NCI-H1436 (cell line): ENCODE data around the gene DENR.
"Not testable (repeated sequence)": the region's sequence is repeated elsewhere in the genome, so short reads cannot be mapped to it uniquely, and the experiment has no call there.

ENCODE experiments used
- DNase-seq: peaks from one replicate; lab custom pipeline; 2025; lab: John Stamatoyannopoulos, UW

Gene DENR

GRCh38 chr12:122752464-122753318, at the start of gene DENR:
Gene DENR (plus strand): TSS chr12:122752824. CDS start chr12:122753702, 878 bp downstream.
- peak; percentile 98 for DNase-seq

GRCh38 chr12:122702890-122703611, 49.6 kb upstream of the DENR start, which contains the start of gene HCAR2:
Gene HCAR2 (minus strand): TSS chr12:122703357. CDS start chr12:122703283, 74 bp downstream.
- not testable (repeated sequence) for DNase-seq

GRCh38 chr12:122703841-122704240, 48.8 kb upstream of the DENR start:
- not testable (repeated sequence) for DNase-seq

- not testable (repeated sequence) for DNase-seq
Measured at GRCh38 chr12:122709287-122709686, 43.3 kb upstream of the DENR start.

- not testable (repeated sequence) for DNase-seq
Measured at GRCh38 chr12:122710341-122710740, 42.3 kb upstream of the DENR start.

GRCh38 chr12:122711266-122711665, 41.4 kb upstream of the DENR start:
- not testable (repeated sequence) for DNase-seq

GRCh38 chr12:122713491-122714188, 39.0 kb upstream of the DENR start:
- DNase-seq: not testable (repeated sequence)

- not testable (repeated sequence) for DNase-seq
Measured at GRCh38 chr12:122715211-122715610, 37.4 kb upstream of the DENR start.

- not testable (repeated sequence) for DNase-seq
Measured at GRCh38 chr12:122716658-122717057, 36.0 kb upstream of the DENR start, which contains the start of gene HCAR3. Gene HCAR3 (minus strand): TSS chr12:122716811. CDS start chr12:122716737, 74 bp downstream.

- no peak for DNase-seq
Measured at GRCh38 chr12:122721057-122721545, 31.5 kb upstream of the DENR start.

GRCh38 chr12:122722387-122722786, 30.2 kb upstream of the DENR start:
- DNase-seq: no peak

GRCh38 chr12:122724641-122725243, 27.9 kb upstream of the DENR start:
- DNase-seq: no peak

- no peak for DNase-seq
Measured at GRCh38 chr12:122725452-122726079, 27.1 kb upstream of the DENR start.

- DNase-seq: no peak
Measured at GRCh38 chr12:122726080-122726558, 26.5 kb upstream of the DENR start.

GRCh38 chr12:122729583-122730214, 22.9 kb upstream of the DENR start:
- DNase-seq: no peak

- DNase-seq: no peak
Measured at GRCh38 chr12:122730215-122731014, 22.2 kb upstream of the DENR start, which contains the start of gene HCAR1. Gene HCAR1 (minus strand): TSS chr12:122730844. CDS start chr12:122730339, 505 bp downstream.

- DNase-seq: no peak
Measured at GRCh38 chr12:122732170-122732569, 20.5 kb upstream of the DENR start.

- DNase-seq: no peak
Measured at GRCh38 chr12:122732611-122733010, 20.0 kb upstream of the DENR start.

- DNase-seq: no peak
Measured at GRCh38 chr12:122738571-122738970, 14.1 kb upstream of the DENR start.
